Measurements from ENCODE around the gene THAP7. TPM values are rescaled to one million over a fixed set of nuclear protein-coding genes. Genes with fewer than 3 reads are reported as not detected.

The THAP7 gene
- total and polyA plus RNA-seq, 2 of the 4 experiments (the other 2 are of a cell fraction), result 14.2 to 19.8 TPM

- Histone ChIP-seq H4K91ac (ENCODE audit: insufficient read depth, low read depth, low read length) (no peak within 1 kb of the TSS; the same call in 1 of the 2 replicates), H2AK5ac (ENCODE audit: low read depth, low read length) (no peak within 1 kb of the TSS), H3K27me3 (ENCODE audit: control insufficient read depth, insufficient read depth, low read length) (no peaks in the 10 kb centered on the region), H4K8ac (ENCODE audit: low read depth in 2 of 2, low read length in 2 of 2) (peak within 1 kb of the TSS in 1 of 2 experiments; percentile 84; a peak in 2 of 4 replicates), H3K4ac (ENCODE audit: low read depth, low read length) (no peak within 1 kb of the TSS), H3K23ac (ENCODE audit: low read depth, low read length) (0 out of 2 replicates have a peak within 1 kb of the TSS, but pooled peaks have one; percentile 36), H2AFZ (replicated peaks; ENCODE audit: low read length, poor library complexity) (peak within 1 kb of the TSS; percentile 94), H3K9ac (ENCODE audit: low read depth, low read length) (peak within 1 kb of the TSS; percentile 27; the same call in 1 of the 2 replicates), H3K4me2 (ENCODE audit: low read depth, low read length) (peak within 1 kb of the TSS; percentile 84), H2AK9ac (replicated peaks; ENCODE audit: low read depth, low read length, poor library complexity) (peak within 1 kb of the TSS; percentile 88), H2BK20ac (ENCODE audit: low read depth, low read length) (no peak within 1 kb of the TSS), H4K20me1 (ENCODE audit: insufficient read depth, low read length) (no peaks in the 10 kb centered on the region), H3K79me1 (ENCODE audit: low read depth in 1 of 2, low read length in 2 of 2) (no peaks in the 10 kb centered on the region), H3K9me1 (ENCODE audit: insufficient read depth, low read length) (peaks cover 6% of the 10 kb centered on the region; the same call in 1 of the 2 replicates), H3K36me3 (ENCODE audit: control insufficient read depth, insufficient read depth, low read length) (no peaks in the 10 kb centered on the region), H3K27ac (ENCODE audit: insufficient read depth, low read length) (peak within 1 kb of the TSS; percentile 56), H3K14ac (replicated peaks; ENCODE audit: low read depth, low read length) (peak within 1 kb of the TSS; percentile 10; the same call in 1 of the 2 replicates), H2BK15ac (ENCODE audit: low read depth, low read length) (no peak within 1 kb of the TSS), H3K4me3 (ENCODE audit: insufficient read depth, low read depth, low read length) (peak within 1 kb of the TSS; percentile 37), H3K9me3 (ENCODE audit: control insufficient read depth, insufficient read depth, low read length) (no peaks in the 10 kb centered on the region), H3K18ac (ENCODE audit: low read depth, low read length) (peak within 1 kb of the TSS; percentile 66; the same call in 1 of the 2 replicates), H3K56ac (ENCODE audit: extremely low read depth, insufficient read depth, low read length) (peak within 1 kb of the TSS; percentile 22; the same call in 1 of the 2 replicates), H3K4me1 (ENCODE audit: control insufficient read depth, insufficient read depth, low read length) (peaks cover 15% of the 10 kb centered on the region), H2BK5ac (ENCODE audit: low read depth, low read length, poor library complexity, severe bottlenecking) (peak within 1 kb of the TSS; percentile 62), H2BK120ac (ENCODE audit: low read depth, low read length) (peak within 1 kb of the TSS; percentile 7; the same call in 1 of the 2 replicates), H4K5ac (ENCODE audit: low read depth, low read length) (no peak within 1 kb of the TSS)
- intact Hi-C loops (cut with micrococcal nuclease) (loop anchor here (1.0 to 2.0 kb wide), 2 partner anchors 31 to 43 kb away; partner anchors contain the start of genes P2RX6 and THAP7), in situ Hi-C loops (cut with MboI; ENCODE audit: low sequenced_read_pairs) (no loop called here), dilution Hi-C loops (cut with HindIII; ENCODE audit: low sequenced_read_pairs, unreplicated experiment) (no loop called here)
- ChIA-PET CTCF (no interaction called here), POLR2A (ENCODE audit: unreplicated experiment) (no interaction called here)
- peak; percentile 59; the same call in 1 of the 2 replicates for TF ChIP-seq USF2 (IDR thresholded peaks at IDR 0.05; ENCODE audit: low read depth, low read length)
- peak; percentile 28; the same call in 1 of the 2 replicates for TF ChIP-seq BHLHE40 (IDR thresholded peaks at IDR 0.05; ENCODE audit: low read depth, low read length)
- TF ChIP-seq MAFK (IDR thresholded peaks at IDR 0.05; ENCODE audit: low read depth, low read length), result no peak
- no peak for TF ChIP-seq RAD21 (IDR thresholded peaks at IDR 0.05; ENCODE audit: low read length)
- no peak for TF ChIP-seq CHD1 (IDR thresholded peaks at IDR 0.05; ENCODE audit: low read depth, low read length)
- TF ChIP-seq CEBPB (IDR thresholded peaks at IDR 0.05; ENCODE audit: low read depth, low read length), result no peak
- no peak for TF ChIP-seq MAZ (IDR thresholded peaks at IDR 0.05; ENCODE audit: borderline replicate concordance, low read depth, low read length)
- TF ChIP-seq MXI1 (IDR thresholded peaks at IDR 0.05; ENCODE audit: borderline replicate concordance, low read depth, low read length), result peak; percentile 99
- no peak for TF ChIP-seq FOS (IDR thresholded peaks at IDR 0.05; ENCODE audit: low read depth, low read length)
- no peak for TF ChIP-seq POLR2A (IDR thresholded peaks at IDR 0.05; ENCODE audit: low read depth, low read length)
- TF ChIP-seq RCOR1 (IDR thresholded peaks at IDR 0.05; ENCODE audit: insufficient replicate concordance, low read length), result no peak
- TF ChIP-seq NFE2L2 (IDR thresholded peaks at IDR 0.05; ENCODE audit: low read depth, low read length), result no peak
- no peak for TF ChIP-seq RFX5 (IDR thresholded peaks at IDR 0.05; ENCODE audit: low read depth, low read length)
- WGBS, 2 experiments (ENCODE audit: extremely low coverage in 2 of 2, insufficient read length in 1 of 2), result 0% methylated on average over 16 of the region's 47 CpGs; no CpG with 5 or more reads in 1 of the 2 experiments
- DNase-seq (peak; percentile 87), ATAC-seq (ENCODE audit: low read depth) (peak; percentile 98)
- no TSS peak for BruUV-seq (replicated peaks)
These were observed 43.8 kb upstream of the THAP7 start, which contains the start of gene LRRC74B for GRCh38 chr22:21045585-21046294. LRRC74B (plus strand) TSS chr22:21045946; CDS start chr22:21045987, 41 bp downstream.
